Type B pancreatic cell (in vitro differentiated cells): Measurements from ENCODE around the gene ZNF664. TPM values are rescaled to one million over a fixed set of nuclear protein-coding genes. Genes with fewer than 3 reads are reported as not detected.

Experiments used
- DNase-seq: peaks from one replicate; pipeline ENCODE4 v3.0.0; 2021; ENCODE audit warnings: mixed read lengths; ENCODE audit not compliant: unreplicated experiment; ENCODE audit errors: extremely low spot score
- H3K27ac Mint-ChIP-seq: 2 replicates; pipeline ENCODE4 v1.8.0; 2021; ENCODE audit warnings: mild to moderate bottlenecking, mixed read lengths
- H3K27me3 Mint-ChIP-seq: 2 replicates; pipeline ENCODE4 v1.8.0; 2021; ENCODE audit warnings: mixed read lengths
- H3K36me3 Mint-ChIP-seq: 2 replicates; pipeline ENCODE4 v1.8.0; 2021; ENCODE audit warnings: mixed read lengths
- H3K4me1 Mint-ChIP-seq: one replicate; pipeline ENCODE4 v1.8.0; 2021; ENCODE audit warnings: mixed read lengths; ENCODE audit not compliant: unreplicated experiment
- H3K4me3 Mint-ChIP-seq: 2 replicates; pipeline ENCODE4 v1.8.0; 2021; ENCODE audit warnings: mild to moderate bottlenecking, mixed read lengths
- H3K9me3 Mint-ChIP-seq: 2 replicates; pipeline ENCODE4 v1.8.0; 2021; ENCODE audit warnings: mixed read lengths
- CTCF ChIP-seq: fragments of 200-600 bp; sonication (generic); conservative IDR thresholded peaks from 2 replicates; pipeline ENCODE4 v1.5.0; 2021; ENCODE audit warnings: antibody characterized with exemption, mild to moderate bottlenecking
- total RNA-seq: library from RNA; stranded (reverse); gene quantifications from 2 replicates; pipeline ENCODE4 v1.2.1, GENCODE V29; 2021; ENCODE audit warnings: low replicate concordance

Gene ZNF664
- total RNA-seq, 1 donor from 2014 or later: 149 TPM

DNA sequence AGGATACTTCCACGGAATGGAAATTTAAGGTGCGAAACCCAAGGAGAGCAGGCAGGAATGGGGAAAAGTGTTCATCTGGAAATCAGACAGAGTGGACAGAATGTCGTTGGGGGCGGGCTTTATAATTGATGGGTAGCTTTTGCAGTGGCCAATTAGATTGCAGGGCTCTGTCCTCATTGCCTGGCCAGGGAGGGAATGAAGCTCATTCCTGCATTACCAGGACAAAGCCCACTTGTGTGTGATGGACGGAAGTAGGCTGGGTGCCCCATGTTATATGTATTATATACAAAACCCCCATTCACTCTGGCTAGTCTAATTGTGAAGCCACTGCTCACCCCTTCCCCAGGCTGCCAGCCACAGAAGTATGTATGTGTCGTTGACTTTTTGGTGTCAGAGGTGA lies 23.6 kb downstream of the ZNF664 start:
- no peak for DNase-seq
- no peaks in the 10 kb centered on the region for H3K9me3 Mint-ChIP-seq
- H3K4me3 Mint-ChIP-seq: no peak overlapping the region
- TF ChIP-seq CTCF: no peak
- H3K4me1 Mint-ChIP-seq: peaks cover 47% of the 10 kb centered on the region
- H3K27ac Mint-ChIP-seq: peak overlapping the region; percentile 30
- peaks cover 18% of the 10 kb centered on the region for H3K36me3 Mint-ChIP-seq
- H3K27me3 Mint-ChIP-seq: no peaks in the 10 kb centered on the region

DNA sequence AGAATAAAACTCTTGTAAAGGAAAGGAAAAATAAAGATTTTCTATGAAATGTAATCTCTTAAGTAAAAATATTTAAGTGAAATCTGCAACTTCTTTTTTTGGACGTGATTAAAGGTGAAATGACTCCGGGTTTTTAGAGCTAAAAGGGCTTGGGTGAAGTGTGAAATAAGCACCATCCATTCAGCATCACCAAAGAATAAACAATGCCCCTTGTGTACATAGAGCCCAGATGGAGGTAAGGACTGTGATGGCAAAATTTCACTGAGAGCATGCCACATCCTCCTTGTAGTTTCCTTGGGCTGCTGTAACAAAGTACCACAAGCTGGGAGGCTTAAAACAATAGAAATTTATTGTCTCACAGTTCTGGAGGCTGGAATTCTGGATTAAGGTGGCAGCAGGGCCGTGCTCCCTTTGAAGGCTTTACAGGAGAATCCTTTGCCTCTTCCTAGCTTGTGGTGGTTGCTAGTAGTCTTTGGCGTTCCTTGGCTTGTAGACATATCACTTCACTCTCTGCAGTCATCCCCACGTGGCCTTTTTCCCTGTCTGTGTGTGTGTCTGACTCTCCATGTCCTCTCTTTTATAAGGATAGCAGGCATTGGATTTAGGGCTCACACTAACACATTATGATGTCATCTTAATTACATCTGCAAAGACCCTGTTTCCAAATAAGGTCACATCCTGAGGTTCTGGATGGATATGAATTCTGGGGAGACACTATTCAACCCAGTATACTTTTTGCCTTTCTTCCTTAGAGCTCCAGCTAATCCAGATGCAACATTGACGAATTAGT lies 24.2 kb downstream of the ZNF664 start:
- H3K36me3 Mint-ChIP-seq: peaks cover 14% of the 10 kb centered on the region
- peaks cover 47% of the 10 kb centered on the region for H3K4me1 Mint-ChIP-seq
- no peak for TF ChIP-seq CTCF
- no peak for DNase-seq
- no peaks in the 10 kb centered on the region for H3K27me3 Mint-ChIP-seq
- H3K9me3 Mint-ChIP-seq: no peaks in the 10 kb centered on the region
- no peak overlapping the region for H3K27ac Mint-ChIP-seq
- no peak overlapping the region for H3K4me3 Mint-ChIP-seq

- H3K27me3 Mint-ChIP-seq: no peaks in the 10 kb centered on the region
- H3K36me3 Mint-ChIP-seq: peaks cover 11% of the 10 kb centered on the region
- peaks cover 47% of the 10 kb centered on the region for H3K4me1 Mint-ChIP-seq
- H3K27ac Mint-ChIP-seq: no peak overlapping the region
- no peaks in the 10 kb centered on the region for H3K9me3 Mint-ChIP-seq
- no peak for DNase-seq
- no peak overlapping the region for H3K4me3 Mint-ChIP-seq
- TF ChIP-seq CTCF: no peak
These were observed 24.9 kb downstream of the ZNF664 start for GRCh38 chr12:123997908-123998307.

- Mint-ChIP-seq H3K9me3 (no peaks in the 10 kb centered on the region), H3K36me3 (peaks cover 9% of the 10 kb centered on the region), H3K4me1 (peaks cover 44% of the 10 kb centered on the region), H3K4me3 (no peak overlapping the region), H3K27ac (no peak overlapping the region), H3K27me3 (no peaks in the 10 kb centered on the region)
- DNase-seq: no peak
- no peak for TF ChIP-seq CTCF
These were observed 25.5 kb downstream of the ZNF664 start for GRCh38 chr12:123998344-123998990.

GRCh38 chr12:123998991-123999359 lies 26.0 kb downstream of the ZNF664 start:
- Mint-ChIP-seq H3K4me3 (no peak overlapping the region), H3K4me1 (peaks cover 39% of the 10 kb centered on the region), H3K9me3 (no peaks in the 10 kb centered on the region), H3K27me3 (no peaks in the 10 kb centered on the region), H3K27ac (no peak overlapping the region), H3K36me3 (peaks cover 9% of the 10 kb centered on the region)
- TF ChIP-seq CTCF: no peak
- DNase-seq: no peak
